K562 (cell line): Measurements from ENCODE around the gene HOXB3. TPM values are rescaled to one million over a fixed set of nuclear protein-coding genes. Genes with fewer than 3 reads are reported as not detected.

Source experiments
- ATAC-seq: fragments of 200-7000 bp; cut with Tn5 transposase; 3 replicates; pipeline ENCODE4 v1.9.1; 2020; ENCODE audit warnings: moderate library complexity
- BruUV-seq: library from RNA; stranded (reverse); fragments of 400-500 nt; replicated peaks from 2 replicates; lab custom pipeline; 2021; lab: Mats Ljungman, UMichigan
- CTCF ChIA-PET: fragments of 300-600 bp; formaldehyde crosslinking; extraction: SDS; loops from one replicate; lab custom pipeline; 2021; ENCODE audit warnings: low intra/inter-chr PET ratio; lab: Yijun Ruan, JAX
- POLR2A ChIA-PET: fragments of 300-600, 350-650 bp; sonication (Branson Sonifier 250); formaldehyde crosslinking; extraction: SDS; loops from one replicate; lab custom pipeline; 2021; ENCODE audit warnings: antibody characterized with exemption, inconsistent platforms; lab: Yijun Ruan, JAX
- DNase-seq, 4 experiments: peaks; one replicate each; pipeline versions ENCODE4 v3.0.0 to v3.0.0-alpha.2; 2011 to 2018; ENCODE audit warnings: low spot score in 3 of 4, mixed read lengths in 3 of 4; ENCODE audit errors: extremely low read depth in 1 of 4
- FAIRE-seq: peaks from 2 replicates; lab custom pipeline; 2011; peaks lifted over from hg19 to GRCh38; lab: Jason Lieb, UNC
- H2AFZ ChIP-seq: 2 replicates; pipeline ENCODE4 v1.6.0; 2011; ENCODE audit warnings: low read depth, low read length, control low read depth, inconsistent platforms
- H3K27ac ChIP-seq: fragments of 200-600 bp; 3 replicates; pipeline ENCODE4 v1.8.0; 2011; ENCODE audit warnings: low read depth, mild to moderate bottlenecking, control low read depth, inconsistent platforms, low read length, moderate library complexity, mixed read lengths; ENCODE audit errors: extremely low read depth
- H3K27me3 ChIP-seq, 2 experiments: fragments of 300-600 bp in 1 of 2; 2 replicates in 1 of 2; 3 replicates in 1 of 2; pipeline versions ENCODE4 v1.6.0 to v1.8.0; 2011; ENCODE audit warnings: inconsistent platforms in 2 of 2, low read length in 2 of 2, mild to moderate bottlenecking in 1 of 2, mixed read lengths in 1 of 2, moderate library complexity in 1 of 2; ENCODE audit not compliant: control insufficient read depth in 2 of 2, insufficient read depth in 2 of 2
- H3K36me3 ChIP-seq: fragments of 300-600 bp; 3 replicates; pipeline ENCODE4 v1.8.0; 2011; ENCODE audit warnings: mild to moderate bottlenecking, low read length, inconsistent platforms; ENCODE audit not compliant: control insufficient read depth, insufficient read depth
- H3K4me1 ChIP-seq, 2 experiments: fragments of 200-600 bp in 1 of 2; replicated peaks in 1 of 2; 2 replicates in 1 of 2; 3 replicates in 1 of 2; pipeline versions ENCODE4 v1.5.1 to v1.8.0; 2011; ENCODE audit warnings: inconsistent platforms in 2 of 2, low read length in 2 of 2, mild to moderate bottlenecking in 1 of 2, mixed read lengths in 1 of 2, moderate library complexity in 1 of 2; ENCODE audit not compliant: control insufficient read depth in 2 of 2, insufficient read depth in 2 of 2
- H3K4me2 ChIP-seq: 2 replicates; pipeline ENCODE4 v1.6.1; 2011; ENCODE audit warnings: low read length, control low read depth, inconsistent platforms, mixed read lengths; ENCODE audit not compliant: insufficient read depth
- H3K4me3 ChIP-seq: fragments of 200-600 bp; sonication (generic), shearing (Covaris generic); 2 replicates; pipeline ENCODE4 v1.5.1; 2016; ENCODE audit warnings: control low read depth, inconsistent platforms
- H3K79me2 ChIP-seq: fragments of 200-600 bp; 3 replicates; pipeline ENCODE4 v1.8.0; 2011; ENCODE audit warnings: low read length, inconsistent platforms; ENCODE audit not compliant: control insufficient read depth, insufficient read depth
- H3K9ac ChIP-seq, 2 experiments: 2 replicates each; pipeline versions ENCODE4 v1.6.0 to v1.6.1; 2011; ENCODE audit warnings: low read depth in 2 of 2, low read length in 2 of 2, control low read depth in 1 of 2, inconsistent platforms in 1 of 2, mild to moderate bottlenecking in 1 of 2, mixed read lengths in 1 of 2; ENCODE audit not compliant: insufficient read depth in 1 of 2
- H3K9me1 ChIP-seq: one replicate; pipeline ENCODE4 v1.6.0; 2011; ENCODE audit warnings: inconsistent platforms, mild to moderate bottlenecking, low read length, moderate library complexity; ENCODE audit not compliant: control insufficient read depth, insufficient read depth
- H3K9me3 ChIP-seq: replicated peaks from 2 replicates; pipeline ENCODE4 v1.5.1; 2011; ENCODE audit warnings: low read depth, low read length, inconsistent platforms; ENCODE audit not compliant: control insufficient read depth, insufficient read depth
- H4K20me1 ChIP-seq: replicated peaks from 2 replicates; pipeline ENCODE4 v1.6.1; 2011; ENCODE audit warnings: low read length, inconsistent platforms, mixed read lengths; ENCODE audit not compliant: control insufficient read depth, insufficient read depth
- CREBBP ChIP-seq: IDR thresholded peaks from one replicate; pipeline ENCODE4 v1.6.1; 2012; ENCODE audit warnings: low read depth, mild to moderate bottlenecking, control low read depth, inconsistent platforms, low read length
- CSDE1 ChIP-seq, 2 experiments: fragments of 450-650 bp; IDR thresholded peaks; 2 replicates each; pipeline ENCODE4 v1.6.1; 2016; ENCODE audit warnings: mild to moderate bottlenecking in 1 of 2
- HEY1 ChIP-seq: fragments of 250-450 bp; sonication (Bioruptor Pico); IDR thresholded peaks from 2 replicates; pipeline ENCODE4 v1.5.0; 2020; ENCODE audit warnings: mild to moderate bottlenecking, moderate library complexity, borderline replicate concordance
- NCOA4 ChIP-seq: fragments of 450-650 bp; IDR thresholded peaks from 2 replicates; pipeline ENCODE4 v1.6.1; 2018; ENCODE audit warnings: mild to moderate bottlenecking; ENCODE audit not compliant: partially characterized antibody
- SMARCB1 ChIP-seq: IDR thresholded peaks from 2 replicates; pipeline ENCODE4 v1.6.1; 2011; ENCODE audit warnings: improper control_type of control experiment, low read depth; ENCODE audit not compliant: insufficient read length
- ZFX ChIP-seq: sonication (generic); formaldehyde crosslinking; IDR thresholded peaks from 2 replicates; pipeline ENCODE4 v1.8.0; 2022; ENCODE audit warnings: mild to moderate bottlenecking, missing genetic modification reagents, moderate library complexity
- ZNF444 ChIP-seq: fragments of 250-450 bp; sonication (Bioruptor Pico); IDR thresholded peaks from 2 replicates; pipeline ENCODE4 v1.4.0; 2020; ENCODE audit warnings: mild to moderate bottlenecking, moderate library complexity
- WGBS: fragments of 100-300 bp; shearing (Covaris generic); methylation state at CpG from one replicate; pipeline ENCODE4 v1.1.6; 2016; ENCODE audit warnings: low coverage, mixed read lengths; ENCODE audit not compliant: insufficient coverage; ENCODE audit errors: missing lambda C conversion rate; 5-methylcytosine and 5-hydroxymethylcytosine counted together
- in situ Hi-C: fragments of 300-500 bp; cut with MboI; formaldehyde crosslinking; loops from 4 replicates; pipeline ENCODE4 v1.15.0; 2018; ENCODE audit warnings: inconsistent platforms, mixed read lengths
- intact Hi-C: fragments of 100-400 bp; cut with micrococcal nuclease; formaldehyde crosslinking; loops from 2 replicates; pipeline ENCODE4 v1.14.2; 2022
- polyA plus RNA-seq, 8 experiments: library from polyadenylated mRNA; depleted of rRNA in 4 of 8; stranded (reverse) in 5 of 8; unstranded in 3 of 8; fragments of >200 nt; fragmentation: Nextera tagmentation in 2 of 8; fragmentation: Illumina TruSeq in 1 of 8; extraction: Ambion mirVana in 2 of 8; extraction: Trizol in 1 of 8; gene quantifications; 2 replicates each; pipeline versions ENCODE4 v1.2.1 to v1.2.3, GENCODE V29; 2011 to 2014; ENCODE audit warnings: inconsistent platforms in 1 of 8, missing spikeins in 1 of 8
- total RNA-seq, 7 experiments: library from RNA; depleted of rRNA in 6 of 7; stranded (reverse); fragments of >200 nt in 6 of 7; fragmentation: Illumina TruSeq in 2 of 7; extraction: Trizol in 2 of 7; gene quantifications; 2 replicates each; pipeline versions ENCODE4 v1.2.1 to v1.2.3, GENCODE V29; 2011 to 2021; ENCODE audit warnings: low replicate concordance in 1 of 7
- TF ChIP-seq, protein P1 (sequence below), 2 experiments: fragments of 450-650 bp; IDR thresholded peaks; 2 replicates each; pipeline ENCODE4 v1.6.1; 2016

The HOXB3 gene
- total and polyA plus RNA-seq, 9 of the 15 experiments (the other 6 are each of a cell fraction or from before 2014, with no cell fraction given) = 2.4 to 41.3 (median 20.2) TPM

DNA sequence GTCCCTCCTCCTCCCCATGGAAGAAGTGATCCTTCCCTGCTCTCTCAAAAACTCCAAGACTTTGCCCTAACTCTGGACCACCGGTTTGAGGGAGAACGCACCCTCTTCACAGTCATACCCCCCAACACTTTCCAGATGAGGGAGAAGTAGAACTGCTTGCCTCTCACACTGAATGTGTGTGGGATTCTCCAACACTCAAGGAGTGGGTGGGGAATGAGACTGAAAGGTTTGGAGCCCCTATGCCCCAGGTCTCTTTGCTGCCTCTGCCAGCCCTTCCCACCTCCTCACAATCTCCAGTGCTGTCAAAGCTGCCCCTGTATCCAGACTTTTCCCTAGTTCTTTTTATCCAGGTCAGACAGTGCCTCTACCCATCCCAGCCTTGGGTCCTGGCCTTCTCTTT, 23.3 kb downstream of the HOXB3 start:
- POLR2A ChIA-PET = interaction anchor here (0.6 to 3.9 kb wide), 2 partner anchors 10 to 1222 kb away, joined by 3 to 21 read pairs; no protein-coding TSS in a partner anchor
- H3K4me3 ChIP-seq = no peak overlapping the region
- peaks cover 25 to 30% of the 10 kb centered on the region in 2 experiments for H3K4me1 ChIP-seq
- no peaks in the 10 kb centered on the region for H3K27me3 ChIP-seq
- 67% methylated on average over 2 of the region's 2 CpGs for WGBS
- peak overlapping the region in 1 of 2 experiments; percentile 54; a peak in 1 of 4 replicates for H3K9ac ChIP-seq
- BruUV-seq = no TSS peak
- no peak for FAIRE-seq
- peaks cover 59% of the 10 kb centered on the region for H3K79me2 ChIP-seq
- no peak for DNase-seq
- peaks cover 95% of the 10 kb centered on the region; the same call in 2 of the 3 replicates for H3K36me3 ChIP-seq
- in situ Hi-C loops = no loop called here
- ATAC-seq = no peak
- intact Hi-C loops = no loop called here
- TF ChIP-seq HEY1 = no peak
- TF ChIP-seq, protein P1, sequence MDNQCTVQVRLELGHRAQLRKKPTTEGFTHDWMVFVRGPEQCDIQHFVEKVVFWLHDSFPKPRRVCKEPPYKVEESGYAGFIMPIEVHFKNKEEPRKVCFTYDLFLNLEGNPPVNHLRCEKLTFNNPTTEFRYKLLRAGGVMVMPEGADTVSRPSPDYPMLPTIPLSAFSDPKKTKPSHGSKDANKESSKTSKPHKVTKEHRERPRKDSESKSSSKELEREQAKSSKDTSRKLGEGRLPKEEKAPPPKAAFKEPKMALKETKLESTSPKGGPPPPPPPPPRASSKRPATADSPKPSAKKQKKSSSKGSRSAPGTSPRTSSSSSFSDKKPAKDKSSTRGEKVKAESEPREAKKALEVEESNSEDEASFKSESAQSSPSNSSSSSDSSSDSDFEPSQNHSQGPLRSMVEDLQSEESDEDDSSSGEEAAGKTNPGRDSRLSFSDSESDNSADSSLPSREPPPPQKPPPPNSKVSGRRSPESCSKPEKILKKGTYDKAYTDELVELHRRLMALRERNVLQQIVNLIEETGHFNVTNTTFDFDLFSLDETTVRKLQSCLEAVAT (IDR thresholded peaks at IDR 0.05) = no peak
- no peak for TF ChIP-seq ZNF444 (CRISPR knock-in tag)
- TF ChIP-seq CSDE1 (IDR thresholded peaks at IDR 0.05) = no peak
- TF ChIP-seq SMARCB1 = no peak
- TF ChIP-seq NCOA4 = no peak
- TF ChIP-seq ZFX (CRISPR knock-in tag) = no peak
- TF ChIP-seq CREBBP = no peak
- H3K9me3 ChIP-seq = no peaks in the 10 kb centered on the region
- no peak overlapping the region for H2AFZ ChIP-seq
- peaks cover 6% of the 10 kb centered on the region for H3K9me1 ChIP-seq
- no peak overlapping the region for H3K4me2 ChIP-seq
- H4K20me1 ChIP-seq = no peaks in the 10 kb centered on the region; the same call in 1 of the 2 replicates
- CTCF ChIA-PET = no interaction called here
- no peak overlapping the region for H3K27ac ChIP-seq
